GM19043 (cell line): ENCODE results near the gene HDLBP.
"Not testable (repeated sequence)": the region's sequence is repeated elsewhere in the genome, so short reads cannot be mapped to it uniquely, and the experiment has no call there.

Source experiments
- ATAC-seq: cut with Tn5 transposase; IDR thresholded peaks from one replicate; pipeline ENCODE4 v1.9.1; 2021; ENCODE audit warnings: low read depth; ENCODE audit not compliant: unreplicated experiment

Gene HDLBP

DNA sequence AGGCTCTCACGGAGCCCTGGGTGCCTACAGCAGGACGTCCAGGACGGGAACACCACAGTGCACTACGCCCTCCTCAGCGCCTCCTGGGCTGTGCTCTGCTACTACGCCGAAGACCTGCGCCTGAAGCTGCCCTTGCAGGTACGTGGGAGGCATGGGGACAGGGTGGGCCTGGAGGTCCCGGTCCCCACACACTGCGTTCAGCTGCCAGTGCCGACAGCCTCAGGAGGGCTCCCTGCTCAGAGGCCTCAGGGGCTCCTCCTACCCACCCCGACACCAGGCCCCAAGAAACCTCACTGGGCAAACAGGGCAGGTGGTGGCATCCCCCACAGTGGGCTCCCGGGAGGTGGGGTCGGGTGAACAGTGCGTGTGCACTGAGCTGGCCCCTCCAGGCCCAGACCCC is 116.2 kb downstream of the HDLBP start:
- ATAC-seq: no peak

DNA sequence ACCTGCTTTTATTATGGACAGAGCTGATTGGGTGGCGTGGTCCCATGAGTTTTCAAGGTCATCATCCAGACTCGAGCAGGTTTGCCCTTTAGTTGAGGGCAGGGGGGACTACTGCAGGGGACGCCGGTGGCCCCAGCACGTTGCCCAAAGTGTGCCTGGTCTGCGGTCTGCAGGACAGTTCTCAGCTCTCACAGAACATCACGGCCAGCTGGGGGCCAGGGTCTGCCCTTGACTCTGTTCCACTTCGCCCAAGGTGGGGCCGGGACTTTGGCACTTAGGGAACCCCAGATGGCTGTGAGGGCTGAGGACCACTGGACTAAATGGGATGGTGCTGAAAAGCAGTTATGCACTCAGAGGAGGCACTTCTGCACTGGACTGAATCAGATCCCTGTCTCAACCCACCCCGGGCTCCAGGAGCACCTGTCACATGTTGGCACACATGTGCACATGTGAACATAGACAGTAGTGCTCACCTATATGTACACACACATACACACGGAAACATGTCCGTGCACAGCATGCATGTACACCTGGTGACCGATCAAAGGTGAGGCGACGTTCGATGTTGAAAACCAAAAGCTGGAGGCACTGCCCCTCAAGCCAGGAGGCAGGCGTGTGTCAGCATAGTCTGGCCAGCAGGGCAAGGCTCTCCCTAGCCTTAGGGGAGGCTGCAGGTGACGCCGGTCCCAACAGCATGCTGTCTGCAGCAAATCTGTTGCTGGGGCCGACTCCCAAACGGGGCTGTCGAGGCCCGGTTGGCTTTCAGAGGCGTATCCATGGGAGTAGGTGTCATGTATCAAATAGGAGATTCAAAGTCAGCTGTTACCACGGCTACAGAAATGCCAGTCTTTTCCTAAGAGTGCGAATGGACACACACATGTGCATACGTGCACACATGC is 116.8 kb downstream of the HDLBP start:
- ATAC-seq: no peak

DNA sequence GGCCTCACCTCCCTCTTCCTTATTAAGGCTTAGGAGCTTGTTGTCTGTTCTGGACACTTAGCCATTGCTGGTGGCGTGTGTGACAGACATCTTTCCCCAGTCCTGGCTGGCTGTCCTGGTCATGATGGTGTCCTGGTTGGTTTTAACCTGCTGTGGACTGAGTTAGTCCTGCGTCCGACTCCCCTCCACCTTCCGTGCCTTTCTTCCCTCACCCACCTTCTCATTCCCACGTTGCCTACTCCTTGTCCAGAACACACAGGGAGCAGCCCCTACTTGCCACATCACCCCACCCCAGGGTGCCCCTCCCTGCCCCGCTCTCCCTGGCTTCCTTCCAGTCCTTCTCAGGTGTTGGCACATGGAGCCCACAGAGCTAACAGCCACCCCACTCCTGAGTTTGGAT is 117.5 kb downstream of the HDLBP start:
- ATAC-seq: no peak

DNA sequence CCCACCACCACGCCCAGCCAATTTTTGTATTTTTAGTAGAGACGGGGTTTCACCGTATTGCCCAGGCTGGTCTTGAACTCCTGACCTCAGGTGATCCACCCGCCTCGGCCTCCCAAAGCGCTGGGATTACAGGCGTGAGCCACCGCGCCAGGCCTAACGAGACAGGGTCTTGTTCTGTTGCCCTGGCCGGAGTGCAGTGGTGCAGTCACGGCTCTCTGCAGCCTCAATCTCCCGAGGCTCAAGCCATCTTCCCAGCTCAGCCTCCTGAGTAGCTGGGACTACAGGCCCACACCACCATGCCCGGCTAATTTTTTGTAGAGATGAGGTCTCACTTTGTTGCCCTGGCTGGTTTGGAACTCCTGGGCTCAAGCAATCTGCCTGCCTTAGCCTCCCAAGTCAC is 118.2 kb downstream of the HDLBP start:
- ATAC-seq: not testable (repeated sequence)

DNA sequence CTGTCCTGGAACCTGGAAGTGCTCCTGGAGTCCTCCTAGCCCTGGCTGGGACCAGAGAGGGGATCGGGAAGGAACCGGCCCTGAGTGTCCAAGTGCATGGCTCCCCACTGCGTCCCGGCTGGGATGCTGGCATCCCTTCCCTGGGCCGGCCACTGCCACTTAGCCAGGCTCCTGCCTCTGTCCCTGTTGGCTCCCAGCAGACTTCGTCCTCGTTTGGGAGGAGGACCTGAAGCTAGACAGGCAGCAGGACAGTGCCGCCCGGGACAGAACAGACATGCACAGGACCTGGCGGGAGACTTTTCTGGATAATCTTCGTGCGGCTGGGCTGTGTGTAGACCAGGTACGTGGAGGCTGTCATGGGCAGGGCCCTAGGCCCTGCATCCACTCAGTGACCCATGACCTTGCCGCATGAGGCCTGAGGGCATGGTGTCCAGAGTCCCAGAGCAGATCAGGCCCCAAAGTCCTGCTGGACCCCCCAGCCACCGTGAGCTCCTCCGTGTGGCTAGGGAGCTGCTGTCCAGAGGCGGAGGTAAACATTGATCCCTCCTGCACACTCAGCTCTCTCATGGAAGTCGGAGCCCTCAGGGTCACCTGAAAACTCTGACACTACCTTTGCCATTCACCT is 119.9 kb downstream of the HDLBP start:
- ATAC-seq: no peak

DNA sequence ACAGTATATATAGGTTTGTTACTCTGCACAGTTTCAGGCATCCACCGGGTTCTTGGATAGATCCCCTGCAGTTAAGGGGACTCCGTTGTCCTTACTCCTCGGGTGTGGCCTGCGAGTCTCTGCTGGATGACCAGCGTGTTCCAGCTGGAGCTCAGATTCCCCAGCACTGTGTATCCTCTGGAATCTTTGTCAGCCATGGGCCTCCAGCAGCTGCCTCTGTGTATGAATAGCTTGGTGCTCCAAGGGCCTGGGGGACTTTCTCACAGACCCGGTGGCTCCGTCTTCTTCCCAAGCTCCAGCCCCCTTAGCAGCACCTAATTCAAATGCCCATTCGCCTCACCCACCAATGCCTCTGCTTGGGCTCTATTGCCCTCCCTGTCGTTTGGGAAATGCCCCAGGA is 120.7 kb downstream of the HDLBP start:
- no peak for ATAC-seq

DNA sequence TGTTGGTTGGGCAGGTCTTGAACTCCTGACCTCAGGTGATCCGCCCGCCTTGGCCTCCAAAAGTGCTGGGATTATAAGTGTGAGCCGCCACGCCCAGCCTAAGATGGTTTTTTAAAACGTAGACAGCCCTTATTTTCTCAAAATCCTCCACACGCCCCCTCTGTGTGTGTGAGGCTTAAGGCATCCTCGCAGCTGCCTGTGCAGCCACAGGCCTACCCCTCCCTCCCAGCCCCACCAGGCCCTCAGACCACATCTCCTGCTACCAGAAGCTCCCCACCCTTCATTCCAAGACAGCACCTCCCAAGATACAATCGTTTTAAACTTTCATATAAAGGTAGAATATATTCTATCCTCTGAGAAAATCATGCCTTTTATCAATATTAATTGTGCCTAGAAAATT is 122.2 kb downstream of the HDLBP start:
- ATAC-seq: no peak

DNA sequence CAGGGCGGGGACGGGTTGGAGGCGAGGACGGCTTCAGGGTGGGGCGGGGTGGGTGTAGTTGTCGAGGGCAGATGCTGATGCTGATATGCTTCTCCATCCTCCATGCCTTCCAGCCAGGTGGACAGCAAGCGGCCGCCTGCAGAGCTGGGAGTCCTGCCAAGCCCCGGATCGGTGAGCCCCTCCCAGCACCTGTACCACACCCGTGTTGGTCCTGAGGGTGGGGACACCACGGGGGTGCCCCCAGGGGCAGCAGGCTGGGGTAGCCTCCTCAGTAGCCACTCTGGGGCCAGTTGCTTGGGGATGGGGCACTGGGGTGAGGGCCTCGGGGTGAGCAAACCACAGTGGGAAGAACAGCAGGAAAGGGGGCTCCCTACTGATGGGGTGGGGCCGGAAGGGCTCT is 124.4 kb downstream of the HDLBP start:
- no peak for ATAC-seq

DNA sequence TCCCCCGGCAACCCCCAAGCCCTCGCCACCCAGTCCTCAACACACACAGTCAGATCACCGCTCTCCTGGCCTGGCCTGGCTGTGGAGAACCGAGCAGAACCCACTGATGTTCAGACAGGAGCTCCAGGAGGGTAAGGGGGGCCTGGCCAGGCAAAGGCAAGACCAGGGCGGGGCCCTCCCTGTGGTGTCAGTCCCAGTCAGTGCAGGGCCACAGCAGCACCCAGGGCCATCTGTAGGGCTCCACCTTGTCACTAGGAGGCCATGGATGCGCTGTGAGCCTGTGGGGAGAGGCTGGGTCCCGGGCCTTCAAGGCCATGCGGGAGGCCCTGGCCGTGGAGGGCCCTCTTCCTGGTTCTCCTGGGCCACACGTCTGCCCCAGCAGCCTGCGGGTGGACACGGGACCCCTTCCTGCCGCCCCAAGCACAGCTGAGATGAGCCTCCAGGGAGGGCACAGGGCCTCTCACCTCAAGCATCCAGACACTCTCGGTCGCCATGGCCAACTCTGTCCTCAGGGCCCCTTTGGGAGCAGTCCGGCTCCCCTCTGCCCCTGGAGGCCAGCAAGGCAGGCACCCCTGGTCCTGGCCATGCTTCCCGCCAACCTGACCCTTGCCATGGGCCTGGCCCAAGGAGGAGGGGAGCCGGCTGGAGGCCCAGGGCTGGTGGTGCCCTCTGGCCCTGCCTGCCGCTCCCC is 125.0 kb downstream of the HDLBP start:
- no peak for ATAC-seq

DNA sequence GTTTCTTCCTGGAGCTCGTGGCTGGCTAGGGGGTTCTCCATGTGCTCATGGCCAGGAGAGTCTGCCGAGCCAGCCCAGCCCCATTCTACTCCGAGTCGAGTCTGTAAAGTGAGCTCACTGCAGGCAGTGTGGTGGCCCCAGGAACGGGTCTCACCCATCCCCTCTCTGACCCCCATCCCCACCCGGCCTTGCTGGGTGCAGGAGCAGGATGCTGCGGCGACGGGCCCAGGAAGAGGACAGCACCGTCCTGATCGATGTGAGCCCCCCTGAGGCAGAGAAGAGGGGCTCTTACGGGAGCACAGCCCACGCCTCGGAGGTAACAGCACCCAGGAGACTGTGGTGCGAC is 125.6 kb downstream of the HDLBP start:
- no peak for ATAC-seq

DNA sequence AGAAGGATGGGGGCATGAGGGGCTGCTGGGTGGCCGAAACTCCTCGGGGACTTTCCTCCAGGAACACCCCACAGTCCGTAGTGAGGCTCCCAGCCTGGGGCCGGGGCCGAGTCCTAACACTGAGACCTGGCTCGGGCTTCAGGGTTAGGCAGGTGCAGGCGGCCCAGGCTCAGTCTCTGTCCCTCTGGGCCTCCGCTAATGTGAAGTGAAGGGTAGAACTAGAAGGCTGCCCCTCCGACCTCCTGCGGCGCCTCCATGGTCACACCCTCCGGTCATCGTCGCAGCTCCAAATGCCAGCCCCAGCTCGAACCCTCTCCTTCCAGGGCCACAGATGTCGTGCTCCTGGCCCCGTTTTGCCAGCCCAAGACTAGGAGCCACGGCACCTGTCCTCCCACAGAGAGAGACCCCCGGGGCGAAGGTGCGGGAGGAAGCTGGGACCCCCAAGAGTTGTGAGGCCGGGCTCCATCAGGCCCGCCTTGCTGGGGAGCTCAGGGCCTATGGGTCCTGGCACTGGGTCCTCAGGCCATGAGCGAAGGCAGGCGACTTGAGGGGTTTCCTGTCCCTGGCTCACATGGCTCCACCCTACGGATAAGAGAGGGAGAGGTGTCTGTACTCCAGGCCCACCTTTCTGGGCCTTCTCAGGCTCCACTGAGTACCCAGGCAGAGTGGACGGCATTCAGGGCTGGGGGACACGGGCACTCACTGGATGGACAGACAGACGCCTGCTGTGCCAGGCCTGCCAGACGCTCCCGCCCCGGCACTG is 126.2 kb downstream of the HDLBP start:
- no peak for ATAC-seq

DNA sequence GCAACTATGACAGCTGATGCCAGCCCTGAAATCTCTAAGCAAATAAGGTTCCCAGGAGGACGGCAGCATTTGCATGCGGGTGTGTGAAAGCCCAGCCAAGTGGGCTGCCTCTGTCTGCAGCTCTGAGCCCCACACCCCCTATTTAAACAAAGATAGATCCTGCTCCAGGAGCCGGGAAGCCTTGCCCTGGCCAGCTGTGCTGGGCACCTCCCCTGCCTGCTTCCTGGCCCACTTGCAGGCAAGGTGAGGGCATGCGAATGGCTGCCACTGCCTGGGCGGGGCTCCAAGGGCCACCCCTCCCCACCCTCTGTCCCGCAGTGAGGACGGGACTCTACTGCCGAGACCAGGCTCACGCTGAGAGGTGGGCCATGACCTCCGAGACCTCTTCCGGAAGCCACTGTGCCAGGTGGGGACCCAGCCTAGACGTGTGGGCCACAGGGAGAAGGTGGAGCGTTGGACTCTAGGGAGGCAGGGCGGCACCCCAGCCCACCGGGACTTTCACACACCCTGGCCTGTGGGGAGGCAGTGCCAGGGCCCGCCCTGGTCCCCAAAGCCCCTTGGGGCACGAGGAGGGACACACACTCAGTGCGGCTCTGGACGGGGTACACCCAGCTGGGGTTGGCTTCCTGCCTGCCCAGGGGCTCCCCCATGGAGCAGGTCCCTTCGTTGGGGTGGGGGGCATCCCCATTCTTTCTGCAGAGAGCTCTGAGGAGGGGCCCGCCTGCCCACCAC is 126.9 kb downstream of the HDLBP start, which contains the start of gene ANO7:
ANO7 (plus strand) TSS at position 317 of the 732 bp plus-strand sequence. CDS start 1,387 bp downstream, outside the sequence.
- ATAC-seq: no peak

DNA sequence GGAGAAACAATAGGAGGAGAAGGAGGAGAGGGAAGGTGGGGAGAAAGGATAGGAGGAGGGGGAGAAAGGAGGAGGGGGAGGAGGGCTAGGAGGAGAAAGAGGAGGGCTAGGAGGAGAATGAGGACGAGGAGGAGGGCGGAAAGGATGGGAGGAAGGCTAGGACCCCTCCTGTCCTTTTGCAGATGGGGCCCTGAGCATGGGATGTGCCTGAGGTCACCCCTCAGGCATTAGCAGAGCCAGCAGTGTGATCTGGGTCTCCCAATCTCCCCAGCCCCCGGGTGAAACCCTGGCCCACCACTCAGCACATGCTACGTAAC is 127.6 kb downstream of the HDLBP start:
- ATAC-seq: no peak

DNA sequence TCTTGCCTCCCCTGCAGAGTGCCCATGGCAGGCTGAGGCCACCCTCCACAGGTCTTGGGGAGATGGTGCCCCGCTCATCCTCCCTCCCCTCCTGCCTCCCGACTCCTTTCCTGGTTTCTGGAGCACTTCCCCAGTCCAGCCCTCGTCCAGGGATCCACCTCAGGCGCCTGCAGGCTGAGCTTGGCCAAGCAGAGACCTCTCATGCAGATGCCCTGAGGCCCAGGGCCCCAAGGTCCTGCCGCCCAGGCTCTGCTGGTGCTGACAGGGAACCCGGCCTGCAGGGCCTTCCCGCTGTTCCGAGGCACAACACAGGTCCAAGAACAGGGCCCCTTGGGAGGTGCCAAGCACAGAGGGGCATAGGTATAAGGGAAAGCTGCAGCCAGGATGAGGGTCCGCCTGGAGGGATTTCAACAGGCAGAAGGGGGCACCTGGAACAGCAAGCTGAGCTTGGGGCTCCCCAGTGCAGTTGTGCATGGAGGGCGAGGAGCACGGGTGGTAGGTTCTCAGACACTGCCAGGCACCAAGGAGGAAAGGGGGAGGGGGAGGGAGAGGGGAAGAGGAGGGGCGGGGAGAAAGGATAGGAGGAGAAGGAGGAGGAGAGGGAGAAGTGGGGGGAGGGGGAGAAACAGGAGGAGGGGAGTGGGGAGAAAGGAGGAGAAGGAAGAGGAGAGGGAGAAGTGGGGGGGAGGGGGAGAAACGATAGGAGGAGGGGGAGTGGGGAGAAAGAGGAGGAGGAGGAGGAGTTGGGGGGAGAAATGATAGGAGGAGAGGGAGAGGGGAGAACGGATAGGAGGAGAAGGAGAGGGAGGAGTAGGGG is 128.2 kb downstream of the HDLBP start:
- ATAC-seq: no peak

DNA sequence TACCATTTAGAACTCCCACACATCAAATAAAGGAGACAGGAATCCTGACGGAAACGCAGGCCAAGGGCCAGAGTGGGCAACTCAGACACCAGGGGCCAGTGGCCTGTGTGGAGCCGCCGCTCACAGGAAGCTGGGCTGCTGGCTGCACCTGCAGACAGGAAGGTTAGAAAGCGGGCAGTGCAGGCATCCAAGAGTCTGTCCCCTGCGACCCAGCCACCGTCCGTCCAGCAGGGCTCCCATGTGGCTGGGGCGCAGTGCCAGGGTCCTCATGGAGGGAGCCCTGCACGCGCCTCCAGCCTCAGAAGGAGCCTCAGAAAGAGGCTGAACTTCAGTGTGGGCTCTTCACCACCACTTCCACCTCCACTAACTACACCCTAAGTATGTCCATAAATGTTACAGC is 129.5 kb downstream of the HDLBP start:
- ATAC-seq: no peak

DNA sequence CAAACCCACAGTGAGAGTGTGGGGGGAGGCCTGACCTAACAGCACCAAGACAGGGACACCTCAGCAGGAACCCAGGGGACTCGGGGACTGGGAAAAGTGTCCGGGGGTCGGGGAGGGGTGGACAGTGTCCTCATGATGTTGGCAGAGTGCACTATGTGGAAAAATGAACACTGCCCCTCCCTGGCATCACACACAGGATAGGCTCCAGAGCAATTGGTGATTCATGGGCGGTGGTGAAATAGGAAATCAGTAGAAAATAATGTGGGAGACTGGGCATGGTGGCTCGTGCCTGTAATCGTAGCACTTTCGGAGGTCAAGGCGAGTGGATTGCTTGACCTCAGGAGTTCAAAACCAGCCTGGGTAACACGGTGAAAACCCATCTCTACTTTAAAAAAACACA is 130.6 kb downstream of the HDLBP start:
- ATAC-seq: no peak

DNA sequence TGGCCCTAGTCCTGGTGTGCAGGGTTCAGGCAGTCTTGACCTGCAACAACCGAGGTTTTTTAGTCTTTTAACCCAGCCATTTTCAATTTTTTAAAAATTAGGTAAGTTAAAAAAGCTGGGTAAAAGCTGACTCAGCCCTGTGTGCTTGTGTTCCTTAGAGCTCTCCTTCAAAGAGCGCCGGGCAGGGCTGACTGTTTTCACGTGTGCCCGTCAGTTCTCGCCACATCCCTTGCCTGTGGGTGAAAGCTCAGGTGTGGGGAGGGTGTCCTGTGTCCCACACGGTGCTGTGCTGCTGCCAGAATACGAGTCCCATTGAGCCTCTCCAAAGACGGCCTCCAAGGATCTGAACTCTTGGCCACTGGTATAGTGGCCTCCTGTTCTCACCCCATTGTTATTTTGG is 132.3 kb downstream of the HDLBP start:
- ATAC-seq: no peak

DNA sequence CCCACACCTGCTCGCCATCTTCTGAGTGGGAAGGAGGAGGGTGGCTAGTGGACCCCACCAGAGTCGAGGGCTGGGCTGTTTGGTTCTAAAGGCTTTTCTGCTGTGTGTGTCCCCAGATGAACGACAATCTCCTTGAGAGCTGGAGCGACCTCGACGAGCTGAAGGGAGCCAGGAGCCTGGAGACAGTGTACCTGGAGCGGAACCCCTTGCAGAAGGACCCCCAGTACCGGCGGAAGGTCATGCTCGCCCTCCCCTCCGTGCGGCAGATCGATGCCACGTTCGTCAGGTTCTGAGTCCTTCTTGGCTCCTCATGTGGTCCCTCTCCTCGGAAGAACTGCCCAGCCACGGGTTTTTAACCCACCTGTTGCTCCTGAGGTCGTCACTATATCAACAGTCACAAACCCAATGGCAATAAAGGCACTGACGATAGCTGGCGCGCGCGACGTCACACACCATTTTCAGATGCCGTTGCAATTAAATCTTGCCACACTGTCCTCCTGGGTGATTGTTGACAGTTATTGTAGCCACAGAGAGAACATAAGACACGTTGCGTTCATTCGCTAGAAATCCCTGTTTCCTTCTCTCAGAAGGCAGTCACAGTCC is 132.8 kb downstream of the HDLBP start:
- no peak for ATAC-seq

DNA sequence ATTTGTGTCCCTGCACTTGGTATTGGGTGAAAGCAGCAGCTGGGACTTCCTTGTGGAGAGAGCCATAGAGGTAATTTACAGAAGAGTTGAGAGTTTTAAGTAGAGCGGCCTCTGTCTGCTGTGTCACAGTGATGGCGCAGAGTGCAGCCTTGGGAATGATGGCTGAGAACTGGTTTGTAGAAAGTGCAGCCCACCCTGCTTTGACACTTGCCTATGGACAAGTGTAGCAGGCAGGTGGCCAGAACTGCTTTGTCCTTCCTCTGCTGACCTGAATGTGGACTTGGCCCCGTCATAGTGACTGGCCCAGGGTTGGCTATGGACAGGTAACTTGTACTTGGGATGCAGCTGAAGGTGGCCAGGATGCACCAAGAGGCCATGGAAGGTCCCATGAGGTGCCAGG is 133.3 kb downstream of the HDLBP start:
- ATAC-seq: no peak
